ENCODE data around the gene GATB.

GRCh38 chr4:151808120-151808529 is 47.3 kb upstream of the GATB start:
- no peak for TF ChIP-seq CTCF (IDR thresholded peaks at IDR 0.05; ENCODE audit: insufficient read depth, low read length, poor library complexity, severe bottlenecking)
- TF ChIP-seq EZH2phosphoT487 (conservative IDR thresholded peaks at IDR 0.05; ENCODE audit: low read length) = no peak

All from SU-DHL-6 (cell line).